GM12878 (cell line): ENCODE data around the gene BOLA2B. TPM values are rescaled to one million over a fixed set of nuclear protein-coding genes. Genes with fewer than 3 reads are reported as not detected.

ENCODE experiments used
- ATAC-seq: fragments of 200-7000 bp; cut with Tn5 transposase; 3 replicates; pipeline ENCODE4 v1.9.1; 2020; ENCODE audit warnings: mild to moderate bottlenecking, moderate library complexity
- BruUV-seq: library from RNA; stranded (reverse); fragments of 400-500 nt; replicated peaks from 2 replicates; lab custom pipeline; 2021; lab: Mats Ljungman, UMichigan
- CTCF ChIA-PET: fragments of 300-600 bp; sonication (Branson Sonifier 250); formaldehyde crosslinking; extraction: SDS; loops from one replicate; lab custom pipeline; 2021; ENCODE audit warnings: inconsistent platforms; lab: Yijun Ruan, JAX
- POLR2A ChIA-PET: fragments of 350-600 bp; formaldehyde crosslinking; extraction: SDS; loops from one replicate; lab custom pipeline; 2021; ENCODE audit warnings: inconsistent platforms; lab: Charles Lee
- RAD21 ChIA-PET: fragments of 300-600 bp; sonication (Branson Sonifier 250); formaldehyde crosslinking; loops from one replicate; lab custom pipeline; 2023; ENCODE audit warnings: antibody characterized with exemption; ENCODE audit not compliant: unreplicated experiment; lab: Charles Lee
- SMC1A ChIA-PET: fragments of 300-600 bp; sonication (Branson Sonifier 250); formaldehyde crosslinking; loops from one replicate; lab custom pipeline; 2023; ENCODE audit not compliant: unreplicated experiment, uncharacterized antibody; lab: Charles Lee
- DNase-seq: peaks from one replicate; pipeline ENCODE4 v3.0.0-alpha.2; 2011; ENCODE audit warnings: low read depth, low spot score
- FAIRE-seq: peaks from 3 replicates; lab custom pipeline; 2011; peaks lifted over from hg19 to GRCh38; lab: Jason Lieb, UNC
- H2AFZ ChIP-seq: 2 replicates; pipeline ENCODE4 v1.6.0; 2011; ENCODE audit warnings: low read depth, low read length, control low read depth; ENCODE audit not compliant: control insufficient read depth
- H3K27ac ChIP-seq: 2 replicates; pipeline ENCODE4 v1.5.1; 2011; ENCODE audit warnings: control low read depth; ENCODE audit not compliant: control insufficient read depth, insufficient read depth
- H3K27me3 ChIP-seq, 2 experiments: replicated peaks in 1 of 2; 2 replicates each; pipeline versions ENCODE4 v1.6.0 to v1.6.1; 2011; ENCODE audit warnings: low read length in 1 of 2; ENCODE audit not compliant: control insufficient read depth in 2 of 2, insufficient read depth in 2 of 2
- H3K36me3 ChIP-seq, 2 experiments: 2 replicates each; pipeline ENCODE4 v1.5.1; 2011; ENCODE audit warnings: low read length in 1 of 2; ENCODE audit not compliant: control insufficient read depth in 2 of 2, insufficient read depth in 2 of 2
- H3K4me1 ChIP-seq: 2 replicates; pipeline ENCODE4 v1.6.1; 2011; ENCODE audit warnings: mild to moderate bottlenecking, low read length, moderate library complexity, mixed read lengths; ENCODE audit not compliant: control insufficient read depth, insufficient read depth
- H3K4me2 ChIP-seq: 2 replicates; pipeline ENCODE4 v1.6.0; 2011; ENCODE audit warnings: control low read depth; ENCODE audit not compliant: control insufficient read depth, insufficient read depth
- H3K4me3 ChIP-seq: fragments of 200-600 bp; sonication (generic); 2 replicates; pipeline ENCODE4 v1.5.1; 2016
- H3K79me2 ChIP-seq: 2 replicates; pipeline ENCODE4 v1.6.0; 2011; ENCODE audit warnings: low read length; ENCODE audit not compliant: control insufficient read depth, insufficient read depth
- H3K9ac ChIP-seq: 2 replicates; pipeline ENCODE4 v1.8.0; 2011; ENCODE audit warnings: low read length, control low read depth, mixed read lengths; ENCODE audit not compliant: control insufficient read depth, insufficient read depth
- H3K9me3 ChIP-seq: replicated peaks from 3 replicates; pipeline ENCODE4 v1.5.1; 2011; ENCODE audit warnings: mild to moderate bottlenecking, low read length; ENCODE audit not compliant: control insufficient read depth, insufficient read depth
- H4K20me1 ChIP-seq: 2 replicates; pipeline ENCODE4 v1.6.0; 2011; ENCODE audit not compliant: control insufficient read depth, insufficient read depth
- ASH2L ChIP-seq: fragments of 300-600, 200-600 bp; sonication (generic); IDR thresholded peaks from 2 replicates; pipeline ENCODE4 v1.6.1; 2017; ENCODE audit warnings: low read depth, mild to moderate bottlenecking, borderline replicate concordance
- CBFB ChIP-seq: IDR thresholded peaks from 2 replicates; pipeline ENCODE4 v1.6.1; 2016; ENCODE audit warnings: antibody characterized with exemption, low read depth
- CBX3 ChIP-seq: fragments of 200-600 bp; sonication (generic); IDR thresholded peaks from 2 replicates; pipeline ENCODE4 v1.6.1; 2016; ENCODE audit warnings: low read depth, borderline replicate concordance
- CHD4 ChIP-seq: fragments of 200-600 bp; sonication (generic); IDR thresholded peaks from 2 replicates; pipeline ENCODE4 v1.6.1; 2016; ENCODE audit warnings: mild to moderate bottlenecking
- FOS ChIP-seq: IDR thresholded peaks from 3 replicates; pipeline ENCODE4 v1.6.1; 2011; ENCODE audit warnings: borderline replicate concordance; ENCODE audit not compliant: insufficient read length; ENCODE audit errors: extremely low read depth
- FOXM1 ChIP-seq: IDR thresholded peaks from 2 replicates; pipeline ENCODE4 v1.6.1; 2012; ENCODE audit warnings: low read depth, mild to moderate bottlenecking, inconsistent platforms, low read length, moderate library complexity
- GATAD2B ChIP-seq: fragments of 450-650 bp; conservative IDR thresholded peaks from 2 replicates; pipeline ENCODE4 v1.6.1; 2017; ENCODE audit warnings: low read depth, mild to moderate bottlenecking, moderate library complexity
- HDGF ChIP-seq: fragments of 450-650 bp; IDR thresholded peaks from 2 replicates; pipeline ENCODE4 v1.6.1; 2016; ENCODE audit warnings: antibody characterized with exemption
- LARP7 ChIP-seq: fragments of 450-650 bp; IDR thresholded peaks from 2 replicates; pipeline ENCODE4 v1.6.1; 2017; ENCODE audit warnings: mild to moderate bottlenecking
- MEF2B ChIP-seq: fragments of 450-650 bp; IDR thresholded peaks from 2 replicates; pipeline ENCODE4 v1.6.1; 2018; ENCODE audit warnings: mild to moderate bottlenecking, moderate library complexity; ENCODE audit not compliant: partially characterized antibody, poor library complexity, severe bottlenecking
- NFIC ChIP-seq: IDR thresholded peaks from 2 replicates; pipeline ENCODE4 v1.6.1; 2012; ENCODE audit warnings: low read depth, mild to moderate bottlenecking, inconsistent platforms, low read length, moderate library complexity
- NFYB ChIP-seq: IDR thresholded peaks from 2 replicates; pipeline ENCODE4 v1.6.1; 2011; ENCODE audit warnings: low read depth, mild to moderate bottlenecking, low read length, improper control_type of control experiment, moderate library complexity; ENCODE audit not compliant: insufficient read depth
- POLR2AphosphoS2 ChIP-seq: IDR thresholded peaks from 2 replicates; pipeline ENCODE4 v1.6.1; 2011; ENCODE audit warnings: low read depth, mild to moderate bottlenecking, low read length, improper control_type of control experiment, moderate library complexity
- POLR2AphosphoS5 ChIP-seq: IDR thresholded peaks from 2 replicates; pipeline ENCODE4 v1.6.1; 2011; ENCODE audit warnings: mild to moderate bottlenecking, low read length, inconsistent platforms
- POU2F2 ChIP-seq: IDR thresholded peaks from 3 replicates; pipeline ENCODE4 v1.6.1; 2011; ENCODE audit warnings: low read depth, mild to moderate bottlenecking, low read length, borderline replicate concordance
- TARDBP ChIP-seq: IDR thresholded peaks from 2 replicates; pipeline ENCODE4 v1.6.1; 2016; ENCODE audit warnings: borderline replicate concordance
- ZNF217 ChIP-seq: fragments of 450-650 bp; IDR thresholded peaks from 2 replicates; pipeline ENCODE4 v1.6.1; 2017; ENCODE audit warnings: antibody characterized with exemption, mild to moderate bottlenecking
- WGBS: methylation state at CpG from one replicate; pipeline ENCODE4 v1.1.6; 2016; ENCODE audit warnings: low lambda C conversion rate; ENCODE audit not compliant: insufficient replicate concordance, insufficient coverage; ENCODE audit errors: missing lambda C conversion rate; 5-methylcytosine and 5-hydroxymethylcytosine counted together
- in situ Hi-C: fragments of 300-500 bp; cut with MboI; formaldehyde crosslinking; loops from 9 replicates; pipeline ENCODE4 v1.14.3; 2018; ENCODE audit warnings: mixed read lengths
- intact Hi-C: fragments of 100-400 bp; cut with micrococcal nuclease; formaldehyde crosslinking; loops from one replicate; pipeline ENCODE4 v1.14.2; 2022; ENCODE audit not compliant: unreplicated experiment
- polyA plus RNA-seq, 11 experiments: library from polyadenylated mRNA; depleted of rRNA in 4 of 11; unstranded in 6 of 11; stranded (reverse) in 5 of 11; fragments of >200 nt; fragmentation: Nextera tagmentation in 4 of 11; fragmentation: Illumina TruSeq in 1 of 11; extraction: Ambion mirVana in 4 of 11; extraction: Trizol in 1 of 11; gene quantifications; 1 replicate in 1 of 11; 2 replicates in 10 of 11; pipeline versions ENCODE4 v1.2.1 to v1.2.3, GENCODE V29; 2011 to 2016; ENCODE audit warnings: inconsistent platforms in 2 of 11, missing spikeins in 2 of 11, low read depth in 1 of 11
- total RNA-seq, 4 experiments: library from RNA; depleted of rRNA in 3 of 4; stranded (reverse); fragments of >200 nt in 3 of 4; fragmentation: Illumina TruSeq in 1 of 4; extraction: Trizol in 1 of 4; gene quantifications; 2 replicates each; pipeline versions ENCODE4 v1.2.1 to v1.2.3, GENCODE V29; 2013 to 2021
- TF ChIP-seq, protein P1 (sequence below): IDR thresholded peaks from 2 replicates; pipeline ENCODE4 v1.6.1; 2012; ENCODE audit warnings: low read depth, low read length, improper control_type of control experiment
- TF ChIP-seq, protein P2 (sequence below): fragments of 450-650 bp; IDR thresholded peaks from 2 replicates; pipeline ENCODE4 v1.6.1; 2016; ENCODE audit warnings: mild to moderate bottlenecking
- TF ChIP-seq, protein P3 (sequence below): fragments of 450-650 bp; IDR thresholded peaks from 2 replicates; pipeline ENCODE4 v1.6.1; 2017; ENCODE audit warnings: low read depth, mild to moderate bottlenecking, moderate library complexity
- TF ChIP-seq, protein P4 (sequence below): IDR thresholded peaks from 2 replicates; pipeline ENCODE4 v1.6.1; 2011; ENCODE audit warnings: low read depth, mild to moderate bottlenecking, low read length, moderate library complexity, borderline replicate concordance; ENCODE audit errors: extremely low read depth

The BOLA2B gene
- total and polyA plus RNA-seq, 10 of the 15 experiments (the other 5 are each of a cell fraction or from before 2014, with no cell fraction given), result 39.9 to 292 (median 130) TPM

DNA sequence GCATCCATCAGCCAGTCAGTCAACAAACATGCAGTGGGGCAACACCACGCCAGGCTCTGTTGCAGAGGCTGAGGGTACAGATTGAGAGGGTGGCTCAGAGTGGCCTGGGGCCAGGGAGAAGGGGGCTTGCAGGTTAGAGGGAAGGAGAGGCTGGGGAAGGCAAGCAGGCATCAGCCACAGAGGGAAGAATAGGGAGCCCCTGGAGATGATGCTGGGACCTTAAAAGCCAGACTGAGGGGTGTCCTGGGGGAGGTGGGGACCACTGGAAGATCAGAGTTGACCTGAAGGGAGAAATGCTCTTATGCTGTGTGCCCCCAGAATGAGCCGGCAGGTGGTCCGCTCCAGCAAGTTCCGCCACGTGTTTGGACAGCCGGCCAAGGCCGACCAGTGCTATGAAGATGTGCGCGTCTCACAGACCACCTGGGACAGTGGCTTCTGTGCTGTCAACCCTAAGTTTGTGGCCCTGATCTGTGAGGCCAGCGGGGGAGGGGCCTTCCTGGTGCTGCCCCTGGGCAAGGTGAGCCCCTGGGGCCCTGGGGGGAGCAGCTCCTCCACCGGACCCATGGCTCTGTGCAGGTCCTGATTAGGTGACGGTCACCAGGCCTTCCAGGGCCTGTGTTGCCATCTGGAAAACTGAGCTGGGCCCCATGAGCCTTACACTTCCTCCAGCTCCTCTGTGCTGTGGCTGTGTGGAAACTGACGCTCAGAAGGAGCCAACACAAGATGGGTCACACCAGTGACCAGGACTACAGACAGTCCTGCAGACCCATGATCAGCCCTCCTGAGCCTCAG, 8.4 kb downstream of the BOLA2B start:
- Histone ChIP-seq H3K4me3 (peak overlapping the region; percentile 96), H3K9me3 (no peaks in the 10 kb centered on the region), H4K20me1 (no peaks in the 10 kb centered on the region), H3K79me2 (peaks cover 55% of the 10 kb centered on the region), H3K4me1 (peaks cover 28% of the 10 kb centered on the region), H3K27ac (peak overlapping the region; percentile 100), H3K9ac (peak overlapping the region; percentile 99), H2AFZ (no peak overlapping the region), H3K36me3 (peaks cover 17 to 29% of the 10 kb centered on the region in 2 experiments), H3K27me3 (no peaks in the 10 kb centered on the region), H3K4me2 (peak overlapping the region; percentile 100)
- intact Hi-C loops, result no loop called here
- SMC1A ChIA-PET, result interaction anchor here (1.0 to 4.0 kb wide), 4 partner anchors 42 to 186 kb away, joined by 5 to 30 read pairs (median 6); partner anchors contain the start of gene TBX6
- ATAC-seq, result peak; percentile 11
- CTCF ChIA-PET, result interaction anchor here (1.0 to 4.9 kb wide), 5 partner anchors 72 to 473 kb away, joined by 3 to 45 read pairs (median 5); partner anchors contain the start of genes FBRS, GDPD3 and TBX6
- no peak for FAIRE-seq
- WGBS, result under 1% methylated on average over 13 of the region's 13 CpGs
- BruUV-seq, result TSS peak; percentile 80
- in situ Hi-C loops, result loop anchor here (10.0 kb wide), 2 partner anchors 450 to 510 kb away; partner anchors contain the start of gene SRCAP
- RAD21 ChIA-PET, result interaction anchor here (0.6 to 2.8 kb wide), 7 partner anchors 59 to 245 kb away, joined by 3 to 18 read pairs (median 4); partner anchors contain the start of genes ALDOA, DCTPP1 and TBX6
- no peak for DNase-seq
- POLR2A ChIA-PET, result interaction anchor here (0.9 to 5.2 kb wide), 12 partner anchors 57 to 421 kb away, joined by 3 to 59 read pairs (median 4); partner anchors contain the start of genes ALDOA, CD2BP2, TBC1D10B and TBX6
- TF ChIP-seq POLR2AphosphoS5, result peak; percentile 93
- peak; percentile 35; the same call in 1 of the 2 replicates for TF ChIP-seq HDGF
- TF ChIP-seq, protein P1, sequence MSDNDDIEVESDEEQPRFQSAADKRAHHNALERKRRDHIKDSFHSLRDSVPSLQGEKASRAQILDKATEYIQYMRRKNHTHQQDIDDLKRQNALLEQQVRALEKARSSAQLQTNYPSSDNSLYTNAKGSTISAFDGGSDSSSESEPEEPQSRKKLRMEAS, result peak; percentile 52; the same call in 1 of the 2 replicates
- TF ChIP-seq POLR2AphosphoS2, result peak; percentile 81; the same call in 1 of the 2 replicates
- no peak for TF ChIP-seq CHD4
- no peak for TF ChIP-seq TARDBP
- TF ChIP-seq, protein P2, sequence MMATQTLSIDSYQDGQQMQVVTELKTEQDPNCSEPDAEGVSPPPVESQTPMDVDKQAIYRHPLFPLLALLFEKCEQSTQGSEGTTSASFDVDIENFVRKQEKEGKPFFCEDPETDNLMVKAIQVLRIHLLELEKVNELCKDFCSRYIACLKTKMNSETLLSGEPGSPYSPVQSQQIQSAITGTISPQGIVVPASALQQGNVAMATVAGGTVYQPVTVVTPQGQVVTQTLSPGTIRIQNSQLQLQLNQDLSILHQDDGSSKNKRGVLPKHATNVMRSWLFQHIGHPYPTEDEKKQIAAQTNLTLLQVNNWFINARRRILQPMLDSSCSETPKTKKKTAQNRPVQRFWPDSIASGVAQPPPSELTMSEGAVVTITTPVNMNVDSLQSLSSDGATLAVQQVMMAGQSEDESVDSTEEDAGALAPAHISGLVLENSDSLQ, result no peak; the same call in 1 of the 2 replicates
- TF ChIP-seq, protein P3, sequence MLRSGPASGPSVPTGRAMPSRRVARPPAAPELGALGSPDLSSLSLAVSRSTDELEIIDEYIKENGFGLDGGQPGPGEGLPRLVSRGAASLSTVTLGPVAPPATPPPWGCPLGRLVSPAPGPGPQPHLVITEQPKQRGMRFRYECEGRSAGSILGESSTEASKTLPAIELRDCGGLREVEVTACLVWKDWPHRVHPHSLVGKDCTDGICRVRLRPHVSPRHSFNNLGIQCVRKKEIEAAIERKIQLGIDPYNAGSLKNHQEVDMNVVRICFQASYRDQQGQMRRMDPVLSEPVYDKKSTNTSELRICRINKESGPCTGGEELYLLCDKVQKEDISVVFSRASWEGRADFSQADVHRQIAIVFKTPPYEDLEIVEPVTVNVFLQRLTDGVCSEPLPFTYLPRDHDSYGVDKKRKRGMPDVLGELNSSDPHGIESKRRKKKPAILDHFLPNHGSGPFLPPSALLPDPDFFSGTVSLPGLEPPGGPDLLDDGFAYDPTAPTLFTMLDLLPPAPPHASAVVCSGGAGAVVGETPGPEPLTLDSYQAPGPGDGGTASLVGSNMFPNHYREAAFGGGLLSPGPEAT, result no peak
- TF ChIP-seq CBX3, result no peak
- TF ChIP-seq NFYB, result no peak
- TF ChIP-seq POU2F2, result peak; percentile 7; the same call in 1 of the 3 replicates
- TF ChIP-seq MEF2B, result no peak
- TF ChIP-seq FOXM1, result no peak
- TF ChIP-seq GATAD2B, result peak; percentile 11
- TF ChIP-seq, protein P4, sequence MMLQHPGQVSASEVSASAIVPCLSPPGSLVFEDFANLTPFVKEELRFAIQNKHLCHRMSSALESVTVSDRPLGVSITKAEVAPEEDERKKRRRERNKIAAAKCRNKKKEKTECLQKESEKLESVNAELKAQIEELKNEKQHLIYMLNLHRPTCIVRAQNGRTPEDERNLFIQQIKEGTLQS, result no peak
- no peak for TF ChIP-seq ZNF217
- no peak for TF ChIP-seq ASH2L
- TF ChIP-seq FOS, result no peak
- TF ChIP-seq LARP7, result no peak
- TF ChIP-seq CBFB, result no peak
- TF ChIP-seq NFIC, result no peak
